Measurements from ENCODE around the gene LEMD3. TPM values are rescaled to one million over a fixed set of nuclear protein-coding genes. Genes with fewer than 3 reads are reported as not detected.

The LEMD3 gene
- total RNA-seq (10 to 100 TPM; 17.8 to 52.1 (median 26.4) TPM), polyA plus RNA-seq (10 to 100 TPM in 2 of 3 donors, 1 to 10 TPM in 1; 7.1 to 15.7 (median 10.5) TPM)
- long read RNA-seq, donor 1, full-length matches to known transcripts, result 1 of 16 reads
- long read RNA-seq, donor 1, partial matches to known transcripts, result 15 of 16 reads
- long read RNA-seq, donor 1, other reads (novel, unspliced or antisense), result 0 of 16 reads
- long read RNA-seq, donor 2, full-length matches to known transcripts, result 1 of 1 reads
- long read RNA-seq, donor 2, partial matches to known transcripts, result 0 of 1 reads
- long read RNA-seq, donor 2, other reads (novel, unspliced or antisense), result 0 of 1 reads
- long read RNA-seq, donor 3, full-length matches to known transcripts, result 2 of 2 reads
- long read RNA-seq, donor 3, partial matches to known transcripts, result 0 of 2 reads
- long read RNA-seq, donor 3, other reads (novel, unspliced or antisense), result 0 of 2 reads
- long read RNA-seq, donor 4, full-length matches to known transcripts, result 1 of 3 reads
- long read RNA-seq, donor 4, partial matches to known transcripts, result 2 of 3 reads
- long read RNA-seq, donor 4, other reads (novel, unspliced or antisense), result 0 of 3 reads
- long read RNA-seq, donor 5, full-length matches to known transcripts, result 23 of 28 reads
- long read RNA-seq, donor 5, partial matches to known transcripts, result 2 of 28 reads
- long read RNA-seq, donor 5, other reads (novel, unspliced or antisense), result 3 of 28 reads
- long read RNA-seq, donor 6, partial matches to known transcripts, result 1 of 4 reads
- long read RNA-seq, donor 6, other reads (novel, unspliced or antisense), result 3 of 4 reads
- long read RNA-seq, donor 7, full-length matches to known transcripts, result 1 of 1 reads
- long read RNA-seq, donor 7, partial matches to known transcripts, result 0 of 1 reads
- long read RNA-seq, donor 7, other reads (novel, unspliced or antisense), result 0 of 1 reads
- long read RNA-seq, donor 8, result 0 reads
- long read RNA-seq, donor 9, full-length matches to known transcripts, result 5 of 5 reads
- long read RNA-seq, donor 9, partial matches to known transcripts, result 0 of 5 reads
- long read RNA-seq, donor 9, other reads (novel, unspliced or antisense), result 0 of 5 reads
- long read RNA-seq, donor 10, full-length matches to known transcripts, result 1 of 1 reads
- long read RNA-seq, donor 10, partial matches to known transcripts, result 0 of 1 reads
- long read RNA-seq, donor 10, other reads (novel, unspliced or antisense), result 0 of 1 reads

- Histone ChIP-seq H3K4me1 (replicated peaks in 1 of 2) (peaks cover 15 to 44% of the 10 kb centered on the region in 2 donors), H3K9me3 (replicated peaks in 1 of 3) (no peaks in the 10 kb centered on the region), H3K27ac (peak within 1 kb of the TSS; percentile 44 to 98 (median 91)), H3K36me3 (replicated peaks in 1 of 2) (no peaks in the 10 kb centered on the region), H3K4me3 (peak within 1 kb of the TSS; percentile 67 to 95 (median 82)), H3K27me3 (no peaks in the 10 kb centered on the region)
- TF ChIP-seq POLR2A (IDR thresholded peaks at IDR 0.05), result peak; percentile 79 to 93
- TF ChIP-seq, protein P1, sequence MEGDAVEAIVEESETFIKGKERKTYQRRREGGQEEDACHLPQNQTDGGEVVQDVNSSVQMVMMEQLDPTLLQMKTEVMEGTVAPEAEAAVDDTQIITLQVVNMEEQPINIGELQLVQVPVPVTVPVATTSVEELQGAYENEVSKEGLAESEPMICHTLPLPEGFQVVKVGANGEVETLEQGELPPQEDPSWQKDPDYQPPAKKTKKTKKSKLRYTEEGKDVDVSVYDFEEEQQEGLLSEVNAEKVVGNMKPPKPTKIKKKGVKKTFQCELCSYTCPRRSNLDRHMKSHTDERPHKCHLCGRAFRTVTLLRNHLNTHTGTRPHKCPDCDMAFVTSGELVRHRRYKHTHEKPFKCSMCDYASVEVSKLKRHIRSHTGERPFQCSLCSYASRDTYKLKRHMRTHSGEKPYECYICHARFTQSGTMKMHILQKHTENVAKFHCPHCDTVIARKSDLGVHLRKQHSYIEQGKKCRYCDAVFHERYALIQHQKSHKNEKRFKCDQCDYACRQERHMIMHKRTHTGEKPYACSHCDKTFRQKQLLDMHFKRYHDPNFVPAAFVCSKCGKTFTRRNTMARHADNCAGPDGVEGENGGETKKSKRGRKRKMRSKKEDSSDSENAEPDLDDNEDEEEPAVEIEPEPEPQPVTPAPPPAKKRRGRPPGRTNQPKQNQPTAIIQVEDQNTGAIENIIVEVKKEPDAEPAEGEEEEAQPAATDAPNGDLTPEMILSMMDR (IDR thresholded peaks at IDR 0.05), result peak in 2 of 6 experiments; percentile 6 to 16
- intact Hi-C loops (cut with DNase I), result no loop called here
- WGBS, 4 donors, result 0 to 1% (median 0%) methylated on average over 19 to 91 of the region's 91 CpGs
- peak; percentile 90 to 97 (median 94) for DNase-seq
Measured at GRCh38 chr12:65169320-65170208, at the start of gene LEMD3. LEMD3 (plus strand) TSS chr12:65169583; CDS start chr12:65169597, 14 bp downstream.

DNA sequence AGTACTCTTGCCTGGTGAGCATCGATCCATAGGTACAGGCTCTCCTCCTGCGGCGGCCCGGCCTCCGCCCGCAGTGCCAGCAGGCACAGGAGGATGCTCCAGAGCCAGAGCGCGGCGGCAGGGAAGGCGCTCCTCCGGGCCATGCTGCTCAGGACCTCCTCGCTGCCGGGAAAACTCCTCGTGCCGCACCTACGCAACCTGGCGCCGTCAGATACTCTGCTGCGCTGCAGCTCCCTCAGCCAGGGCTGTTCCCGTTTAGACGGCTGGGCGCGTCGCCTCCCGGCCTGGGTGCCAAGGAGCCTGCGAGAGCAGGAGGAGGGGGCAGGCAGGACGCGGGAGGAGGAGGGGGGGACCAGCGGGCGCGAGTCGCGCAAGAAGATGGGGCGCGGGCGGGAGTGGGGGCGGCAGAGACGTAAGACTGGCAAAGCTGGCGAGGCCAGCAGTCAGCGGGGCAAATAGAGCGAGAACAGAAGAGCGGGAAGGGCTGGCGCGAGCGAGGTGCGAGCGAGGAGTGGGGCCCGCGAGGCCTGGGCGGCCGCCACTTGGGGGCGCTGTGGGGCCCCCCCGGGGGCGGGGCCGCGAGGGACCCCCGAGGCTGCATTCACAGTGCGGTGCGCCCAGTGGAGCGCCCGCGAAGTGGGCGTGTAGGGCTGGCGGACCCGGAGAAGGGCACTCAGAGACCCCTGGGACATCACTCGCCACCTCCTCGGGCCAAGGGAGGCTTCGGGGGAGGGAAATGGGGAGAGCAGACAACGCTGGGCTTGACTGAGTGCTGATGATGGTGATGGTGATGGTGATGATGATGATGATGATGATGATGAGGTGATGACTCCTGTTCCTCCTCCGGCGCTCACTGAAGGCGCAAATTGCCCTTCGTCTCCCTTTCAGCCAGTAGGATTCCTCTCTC, 48.1 kb upstream of the LEMD3 start, which contains the start of gene WIF1:
Gene WIF1, minus strand, starts transcription at position 257 of the 907 bp plus-strand sequence. Its CDS starts 114 bp downstream, at position 143.
- Histone ChIP-seq H3K27me3 (peaks cover 59% of the 10 kb centered on the region), H3K27ac (no peak within 1 kb of the TSS), H3K9me3 (replicated peaks in 1 of 3) (no peaks in the 10 kb centered on the region), H3K4me3 (peak within 1 kb of the TSS in 1 of 4 donors; percentile 48), H3K4me1 (replicated peaks in 1 of 2) (peaks cover 0 to 8% of the 10 kb centered on the region in 2 donors), H3K36me3 (replicated peaks in 1 of 2) (no peaks in the 10 kb centered on the region)
- TF ChIP-seq, protein P1 (IDR thresholded peaks at IDR 0.05), result peak in 2 of 6 experiments; percentile 9 to 23
- TF ChIP-seq POLR2A (IDR thresholded peaks at IDR 0.05), result no peak
- intact Hi-C loops (cut with DNase I), result loop anchor here in 1 of 2 donors (5.0 kb wide), 1 partner anchor 229 kb away; no protein-coding TSS in a partner anchor
- WGBS, 4 donors, result 4 to 20% (median 12%) methylated on average over 16 to 73 of the region's 73 CpGs
- DNase-seq, result peak in 3 of 7 donors; percentile 5 to 41 (median 18)

- no peak for DNase-seq
- WGBS, 4 donors, result 72 to 88% (median 80%) methylated on average over 34 of the region's 34 CpGs
- Histone ChIP-seq H3K27me3 (peaks cover 59% of the 10 kb centered on the region), H3K36me3 (replicated peaks in 1 of 2) (no peaks in the 10 kb centered on the region), H3K9me3 (replicated peaks in 1 of 3) (no peaks in the 10 kb centered on the region), H3K4me1 (replicated peaks in 1 of 2) (peaks cover 0 to 8% of the 10 kb centered on the region in 2 donors), H3K27ac (no peak overlapping the region), H3K4me3 (no peak overlapping the region)
- intact Hi-C loops (cut with DNase I), result loop anchor here in 1 of 2 donors (5.0 kb wide), 1 partner anchor 230 kb away; no protein-coding TSS in a partner anchor
- TF ChIP-seq POLR2A (IDR thresholded peaks at IDR 0.05), result no peak
- TF ChIP-seq, protein P1 (IDR thresholded peaks at IDR 0.05), result no peak
Measured at GRCh38 chr12:65121956-65122469, 47.4 kb upstream of the LEMD3 start.
